ENCODE measurements around the gene AHI1.

- no peak for TF ChIP-seq CTCF (IDR thresholded peaks at IDR 0.05; ENCODE audit: poor library complexity)
- no peak for TF ChIP-seq EZH2phosphoT487 (IDR thresholded peaks at IDR 0.05; ENCODE audit: low read depth, severe bottlenecking, unreplicated experiment)
These were observed 29.8 kb upstream of the AHI1 start for GRCh38 chr6:135527116-135527959.

Measured in hepatocyte (in vitro differentiated cells).